Activated T-helper 1 cell treated with Interleukin-2 at 50 U/mL for 16 hours (primary cell): ENCODE results near the gene RBM34.
"Not testable (repeated sequence)": the region's sequence is repeated elsewhere in the genome, so short reads cannot be mapped to it uniquely, and the experiment has no call there.

Experiments
- DNase-seq: peaks from one replicate; pipeline ENCODE4 v3.0.0-alpha.2; 2020; ENCODE audit warnings: low read depth

RBM34 gene

GRCh38 chr1:235091319-235092044 lies 69.6 kb downstream of the RBM34 start:
- DNase-seq, result not testable (repeated sequence)

DNA sequence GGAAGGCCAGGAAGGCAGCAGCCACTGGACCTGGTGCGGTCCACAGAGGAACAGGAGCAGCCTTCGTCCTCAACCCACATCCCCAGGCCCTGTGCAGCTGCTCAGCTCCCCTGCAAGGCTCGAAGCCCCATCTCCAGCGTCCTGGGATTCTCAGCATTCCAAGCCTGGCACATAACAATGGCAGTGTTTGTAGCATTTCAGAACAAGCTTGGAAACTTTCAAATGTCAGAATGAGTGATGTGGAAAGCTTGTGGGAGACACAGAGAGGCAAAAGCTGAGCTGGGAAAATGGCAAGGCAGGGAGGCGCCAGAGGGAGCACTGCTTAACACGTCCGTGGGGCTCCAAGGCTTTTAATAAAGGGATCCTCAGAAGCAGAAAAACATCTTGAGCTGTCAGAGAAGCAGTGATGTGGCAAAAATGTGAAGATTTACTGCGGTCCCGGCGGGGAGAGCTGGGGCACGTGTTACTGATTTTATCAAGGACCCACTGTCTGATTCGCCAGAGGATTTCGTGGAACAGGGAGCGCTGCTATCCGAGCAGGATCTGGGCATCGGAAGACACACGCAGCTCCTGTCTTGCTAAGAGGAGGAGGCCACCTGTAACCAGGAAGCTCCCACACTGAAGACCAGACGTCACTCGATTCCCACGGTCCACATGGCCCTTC lies 70.5 kb downstream of the RBM34 start:
- no peak for DNase-seq

DNA sequence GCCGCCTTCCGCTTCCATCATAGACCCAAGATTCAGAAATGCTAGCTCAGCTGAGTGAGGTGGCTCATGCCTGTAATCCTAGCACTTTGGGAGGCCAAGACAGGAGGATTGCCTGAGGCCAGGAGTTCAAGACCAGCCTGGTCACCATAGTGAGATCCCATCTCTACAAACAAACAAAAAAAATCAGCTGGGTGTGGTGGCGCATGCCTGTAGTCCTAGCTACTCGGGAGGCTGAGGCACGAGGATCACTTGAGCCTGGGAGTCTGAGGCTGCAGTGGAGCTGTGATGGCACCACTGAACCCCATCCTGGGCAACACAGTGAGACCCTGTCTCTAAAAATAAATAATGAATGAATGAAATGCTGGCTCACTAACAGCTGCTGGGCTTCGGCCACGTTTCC lies 72.1 kb downstream of the RBM34 start:
- no peak for DNase-seq

DNA sequence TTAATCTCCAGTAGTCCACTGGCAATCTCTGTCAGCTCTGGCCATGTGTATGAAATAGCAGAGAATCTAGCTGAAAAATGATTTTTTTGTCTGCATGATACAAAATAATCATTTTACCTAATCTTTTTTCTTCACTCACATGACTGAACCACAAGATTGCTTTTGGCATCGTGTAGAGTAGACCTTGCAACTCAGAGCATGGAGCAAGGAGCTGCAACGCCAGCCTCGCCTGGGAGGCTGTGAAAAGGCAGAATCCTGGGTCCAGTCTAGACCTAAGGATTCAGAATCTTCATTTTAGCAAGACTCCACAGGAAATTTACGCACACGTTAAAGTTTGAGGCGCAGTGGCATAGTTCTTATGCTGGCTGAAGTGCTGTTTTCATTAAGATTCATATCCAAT lies 72.6 kb downstream of the RBM34 start:
- DNase-seq, result no peak

DNA sequence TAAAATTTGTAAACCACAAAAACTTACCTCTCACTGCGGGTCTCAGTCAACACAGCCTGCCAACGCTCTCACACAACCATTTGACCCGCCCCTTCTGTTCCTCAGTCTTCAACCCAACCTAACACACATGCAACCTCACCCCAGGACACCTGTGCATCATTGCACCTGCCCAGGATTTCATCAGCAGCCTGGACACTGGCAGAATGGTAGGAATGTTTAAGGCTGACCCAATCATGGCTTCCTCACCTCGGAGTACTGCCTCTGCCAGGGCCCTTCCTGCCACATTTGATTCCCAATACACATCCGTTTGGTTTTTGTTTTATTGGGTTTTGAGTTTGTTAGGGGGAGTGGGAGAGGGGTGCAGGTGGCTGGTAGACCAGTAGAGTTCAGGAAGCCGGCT lies 73.1 kb downstream of the RBM34 start:
- DNase-seq, result no peak

DNA sequence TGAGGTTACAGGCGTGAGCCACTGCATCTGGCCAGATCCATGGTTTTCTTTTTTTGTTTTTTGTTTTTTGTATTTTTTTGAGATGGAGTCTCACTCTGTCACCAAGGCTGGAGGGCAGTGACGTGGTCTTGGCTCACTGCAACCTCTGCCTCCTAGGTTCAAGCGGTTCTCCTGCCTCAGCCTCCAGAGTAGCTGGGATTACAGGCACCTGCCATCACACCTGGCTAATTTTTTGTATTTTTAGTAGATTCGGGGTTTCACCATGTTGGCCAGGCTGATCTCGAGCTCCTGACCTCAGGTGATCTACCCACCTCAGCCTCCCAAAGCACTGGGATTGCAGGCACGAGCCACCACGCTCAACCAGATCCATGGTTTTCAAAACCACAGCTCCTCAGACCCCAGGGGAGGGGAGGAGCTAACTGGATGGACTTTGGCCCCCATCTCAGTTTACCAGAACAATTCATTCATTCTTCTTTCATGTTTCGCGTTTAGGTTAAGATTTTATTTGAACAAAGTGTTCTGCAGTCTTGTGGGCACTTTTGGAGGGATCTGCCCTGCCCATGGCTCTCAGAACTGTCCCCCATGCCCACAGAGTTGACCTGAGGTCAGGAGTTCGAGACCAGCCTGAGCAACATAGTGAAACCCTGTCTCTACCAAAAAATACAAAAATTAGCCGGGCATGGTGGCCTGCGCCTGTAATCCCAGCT lies 75.5 kb downstream of the RBM34 start:
- DNase-seq, result not testable (repeated sequence)
